ENCODE measurements around the gene UBE2O.

Gene UBE2O

GRCh38 chr17:76422860-76423259 lies 30.1 kb downstream of the UBE2O start:
- TF ChIP-seq CTCF (IDR thresholded peaks at IDR 0.05; ENCODE audit: low read depth, low read length), result no peak
- DNase-seq (ENCODE audit: low read depth in 2 of 2), result no peak
- no peak overlapping the region for H3K4me3 ChIP-seq (replicated peaks in 1 of 2; ENCODE audit: low read depth in 2 of 2, low read length in 2 of 2)

- TF ChIP-seq CTCF (IDR thresholded peaks at IDR 0.05; ENCODE audit: low read depth, low read length), result no peak
- H3K4me3 ChIP-seq (replicated peaks in 1 of 2; ENCODE audit: low read depth in 2 of 2, low read length in 2 of 2), result no peak overlapping the region
- DNase-seq (ENCODE audit: low read depth in 2 of 2), result no peak
Measured at GRCh38 chr17:76422406-76422805, 30.5 kb downstream of the UBE2O start.

GRCh38 chr17:76421044-76421407 lies 31.9 kb downstream of the UBE2O start:
- TF ChIP-seq CTCF (IDR thresholded peaks at IDR 0.05; ENCODE audit: low read depth, low read length), result no peak
- peak in 1 of 2 donors; percentile 32 for DNase-seq (ENCODE audit: low read depth in 2 of 2)
- H3K4me3 ChIP-seq (replicated peaks in 1 of 2; ENCODE audit: low read depth in 2 of 2, low read length in 2 of 2), result no peak overlapping the region

DNA sequence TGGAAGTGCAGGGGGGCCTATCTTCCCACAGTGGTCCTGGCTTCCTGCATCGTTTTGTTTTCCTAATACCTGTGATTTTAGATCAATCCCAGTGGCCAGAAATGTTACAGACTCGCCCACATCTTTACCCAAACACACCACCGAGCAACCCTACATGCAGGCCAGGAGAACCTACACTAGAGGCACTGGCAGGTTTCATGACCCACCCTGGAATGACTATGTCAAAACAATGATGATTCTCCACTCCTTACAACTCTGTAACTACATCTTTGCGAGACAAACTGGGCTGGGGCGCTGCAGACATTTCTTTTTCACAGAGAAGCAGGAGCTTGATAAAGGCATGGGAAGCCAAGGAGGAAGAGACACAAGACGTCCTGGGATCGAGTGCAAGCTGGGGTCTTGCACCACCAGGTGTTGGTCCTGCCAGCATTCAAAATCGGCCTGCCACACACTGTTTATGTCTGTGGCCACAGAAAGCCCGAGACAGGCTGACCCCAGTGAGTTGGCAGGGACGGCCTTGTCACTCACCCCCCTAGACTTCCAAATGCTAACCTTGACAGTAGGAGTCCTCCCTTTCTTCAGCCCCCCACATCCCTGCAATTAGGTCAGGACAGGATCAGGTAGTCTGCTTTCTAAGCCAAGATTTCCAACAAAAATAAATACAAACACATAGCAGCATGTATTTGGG lies 32.5 kb downstream of the UBE2O start:
- H3K4me3 ChIP-seq (replicated peaks in 1 of 2; ENCODE audit: low read depth in 2 of 2, low read length in 2 of 2), result no peak overlapping the region
- TF ChIP-seq CTCF (IDR thresholded peaks at IDR 0.05; ENCODE audit: low read depth, low read length), result no peak
- no peak for DNase-seq (ENCODE audit: low read depth in 2 of 2)

DNA sequence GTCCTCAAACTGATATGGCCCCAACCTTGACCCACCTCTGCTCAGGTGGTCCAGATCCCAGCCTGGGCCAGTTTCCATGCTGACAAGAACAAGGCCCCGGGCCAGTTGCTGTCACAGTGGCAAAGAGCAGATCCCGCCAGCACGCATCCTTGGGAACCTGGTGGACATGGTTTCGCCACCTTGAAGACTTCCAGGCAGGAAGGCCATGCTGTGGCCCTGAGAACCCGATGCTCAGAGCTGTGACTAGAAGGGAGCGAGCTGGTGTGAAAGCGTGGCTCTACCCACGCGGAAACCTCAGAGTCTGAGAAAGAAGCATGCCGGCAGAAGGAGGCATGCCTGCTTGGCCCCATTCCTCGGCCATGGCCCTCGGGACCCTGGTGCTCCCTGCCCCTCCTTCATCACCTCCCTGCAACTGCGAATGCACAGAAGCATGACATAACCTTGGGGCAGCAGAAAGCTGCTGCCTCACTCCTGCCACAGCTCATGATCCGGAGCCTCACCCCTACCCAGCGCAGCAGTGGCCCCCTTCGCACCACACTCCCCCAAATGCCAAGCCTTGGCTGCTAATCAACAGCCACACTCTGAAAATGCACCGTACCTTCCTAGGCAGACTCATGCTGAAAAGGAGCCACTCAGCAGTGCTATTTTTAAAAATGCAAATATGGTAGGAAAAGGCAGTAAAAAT lies 33.2 kb downstream of the UBE2O start:
- H3K4me3 ChIP-seq (replicated peaks in 1 of 2; ENCODE audit: low read depth in 2 of 2, low read length in 2 of 2), result no peak overlapping the region
- no peak for DNase-seq (ENCODE audit: low read depth in 2 of 2)
- TF ChIP-seq CTCF (IDR thresholded peaks at IDR 0.05; ENCODE audit: low read depth, low read length), result no peak

GRCh38 chr17:76417499-76418143 lies 35.3 kb downstream of the UBE2O start:
- H3K4me3 ChIP-seq (replicated peaks in 1 of 2; ENCODE audit: low read depth in 2 of 2, low read length in 2 of 2), result no peak overlapping the region
- no peak for TF ChIP-seq CTCF (IDR thresholded peaks at IDR 0.05; ENCODE audit: low read depth, low read length)
- no peak for DNase-seq (ENCODE audit: low read depth in 2 of 2)
